Hepatic stellate cell (primary cell): ENCODE results near the gene PSEN2.
A peak's percentile ranks its signal among the peaks of the same experiment; 100 is the strongest.

Source experiments
- DNase-seq: peaks from one replicate; pipeline ENCODE4 v3.0.0; 2011; ENCODE audit warnings: low spot score

The PSEN2 gene

GRCh38 chr1:226886122-226886901 lies 15.9 kb downstream of the PSEN2 start:
- no peak for DNase-seq

- DNase-seq, result no peak
Observed at GRCh38 chr1:226887006-226887405, 16.6 kb downstream of the PSEN2 start.

- DNase-seq, result no peak
Observed at GRCh38 chr1:226888021-226888420, 17.6 kb downstream of the PSEN2 start.

GRCh38 chr1:226888816-226889215 lies 18.4 kb downstream of the PSEN2 start:
- DNase-seq, result no peak

- no peak for DNase-seq
Observed at GRCh38 chr1:226889616-226890330, 19.4 kb downstream of the PSEN2 start.

- no peak for DNase-seq
Observed at GRCh38 chr1:226890331-226891108, 20.1 kb downstream of the PSEN2 start.

GRCh38 chr1:226891346-226891745 lies 20.9 kb downstream of the PSEN2 start:
- no peak for DNase-seq

GRCh38 chr1:226891846-226892523 lies 21.6 kb downstream of the PSEN2 start:
- DNase-seq, result peak; percentile 82

GRCh38 chr1:226892524-226892875 lies 22.1 kb downstream of the PSEN2 start:
- no peak for DNase-seq

- DNase-seq, result no peak
Observed at GRCh38 chr1:226893936-226894335, 23.5 kb downstream of the PSEN2 start.

- no peak for DNase-seq
Observed at GRCh38 chr1:226894826-226895225, 24.4 kb downstream of the PSEN2 start.

GRCh38 chr1:226895644-226896043 lies 25.2 kb downstream of the PSEN2 start:
- DNase-seq, result no peak

- DNase-seq, result no peak
Observed at GRCh38 chr1:226898246-226898645, 27.8 kb downstream of the PSEN2 start.

GRCh38 chr1:226901421-226901820 lies 31.0 kb downstream of the PSEN2 start:
- no peak for DNase-seq

GRCh38 chr1:226902601-226903000 lies 32.2 kb downstream of the PSEN2 start:
- DNase-seq, result no peak

GRCh38 chr1:226903819-226904716 lies 33.7 kb downstream of the PSEN2 start:
- peak; percentile 63 for DNase-seq

- DNase-seq, result no peak
Observed at GRCh38 chr1:226904772-226905171, 34.4 kb downstream of the PSEN2 start.

- no peak for DNase-seq
Observed at GRCh38 chr1:226908419-226908818, 38.0 kb downstream of the PSEN2 start.

GRCh38 chr1:226908913-226909312 lies 38.5 kb downstream of the PSEN2 start:
- no peak for DNase-seq

- peak; percentile 25 for DNase-seq
Observed at GRCh38 chr1:226912587-226913176, 42.3 kb downstream of the PSEN2 start.

GRCh38 chr1:226915672-226915995 lies 45.2 kb downstream of the PSEN2 start:
- no peak for DNase-seq
